Ovary (tissue), 9 donors: Measurements from ENCODE around the gene VWA5B2. TPM values are rescaled to one million over a fixed set of nuclear protein-coding genes. Genes with fewer than 3 reads are reported as not detected.
A peak's percentile ranks its signal among the peaks of the same experiment; 100 is the strongest.

Experiments used
- DNase-seq, 5 donors: peaks; one replicate each; pipeline ENCODE4 v3.0.0-alpha.2; 2019 to 2020
- H3K27ac ChIP-seq, 2 donors: fragments of 200-600 bp; one replicate each; pipeline versions ENCODE4 v1.5.1 to v1.8.0; 2019 to 2022
- H3K27me3 ChIP-seq: fragments of 200-600 bp; one replicate; pipeline ENCODE4 v1.8.0; 2022
- H3K36me3 ChIP-seq: fragments of 200-600 bp; sonication (generic); one replicate; pipeline ENCODE4 v1.5.1; 2019
- H3K4me1 ChIP-seq: one replicate; pipeline ENCODE4 v1.8.1; 2013; ENCODE audit warnings: mild to moderate bottlenecking, moderate library complexity; ENCODE audit not compliant: insufficient read depth
- H3K4me3 ChIP-seq: fragments of 200-600 bp; sonication (generic); one replicate; pipeline ENCODE4 v1.5.1; 2017
- H3K9me3 ChIP-seq, 2 donors: fragments of 200-600 bp in 1 of 2; sonication (generic) in 1 of 2; one replicate each; pipeline versions ENCODE4 v1.5.1 to v1.8.1; 2013 to 2019; ENCODE audit warnings: mild to moderate bottlenecking in 1 of 2, moderate library complexity in 1 of 2
- EP300 ChIP-seq: sonication (generic); formaldehyde crosslinking; IDR thresholded peaks from one replicate; pipeline ENCODE4 v1.6.1; 2017; ENCODE audit warnings: antibody characterized with exemption
- POLR2A ChIP-seq: fragments of 450-650 bp; IDR thresholded peaks from one replicate; pipeline ENCODE4 v1.6.1; 2017; ENCODE audit warnings: antibody characterized with exemption, mild to moderate bottlenecking, moderate library complexity
- WGBS, 3 donors: extraction: QIAGEN DNeasy Blood & Tissue Kit in 1 of 3; methylation state at CpG; one replicate each; pipeline versions ENCODE4 v1.1.5 to v1.1.7; 2013 to 2017; 5-methylcytosine and 5-hydroxymethylcytosine counted together
- intact Hi-C, 4 donors: fragments of 100-400 bp; cut with DNase I; formaldehyde crosslinking; loops; one replicate each; pipeline versions ENCODE4 v1.11.0 to v1.15.1; 2022 to 2023
- polyA plus RNA-seq, 2 donors: library from polyadenylated mRNA; stranded (reverse); fragments of 200-250 nt in 1 of 2; fragments of 350-450 nt in 1 of 2; fragmentation: Illumina TruSeq in 1 of 2; extraction: RNeasy Lipid Tissue Mini Kit (QIAGEN cat#74804) in 1 of 2; gene quantifications; one replicate each; pipeline ENCODE4 v1.2.3, GENCODE V29; 2013 to 2014
- total RNA-seq, 7 donors: library from RNA; depleted of rRNA in 2 of 7; stranded (reverse); fragments of >200 nt in 2 of 7; fragmentation: NEBNext Ultra II Directional in 3 of 7; extraction: Animal tissue kit (Norgen Biotek cat#: 25700) in 3 of 7; gene quantifications; one replicate each; pipeline versions ENCODE4 v1.1.0 to v1.2.4, GENCODE V29; 2016 to 2023
- TF ChIP-seq, protein P1 (sequence below), 3 donors: fragments of 450-650 bp in 2 of 3; fragments of 200-600 bp in 1 of 3; IDR thresholded peaks; one replicate each; pipeline versions ENCODE4 v1.5.1 to v1.8.0; 2016 to 2022; ENCODE audit warnings: antibody characterized with exemption in 3 of 3, mild to moderate bottlenecking in 1 of 3
- donor health status: DM: no; HTN: no; CAD: no; lungs with moderate emphysema.
- donor health status: DM: no; HTN: no; CAD: no.
- donor health status: Bipolar disorder and iron deficiency.
- donor health status: DM: yes; HTN: yes; CAD: no.
- donor health status: DM: no; HTN: no; CAD: no.
- donor health status: DM: yes; HTN: yes; CAD: no.

Gene VWA5B2
- total and polyA plus RNA-seq, 9 donors = 0.15 to 5.9 (median 0.48) TPM; not detected in 1

DNA sequence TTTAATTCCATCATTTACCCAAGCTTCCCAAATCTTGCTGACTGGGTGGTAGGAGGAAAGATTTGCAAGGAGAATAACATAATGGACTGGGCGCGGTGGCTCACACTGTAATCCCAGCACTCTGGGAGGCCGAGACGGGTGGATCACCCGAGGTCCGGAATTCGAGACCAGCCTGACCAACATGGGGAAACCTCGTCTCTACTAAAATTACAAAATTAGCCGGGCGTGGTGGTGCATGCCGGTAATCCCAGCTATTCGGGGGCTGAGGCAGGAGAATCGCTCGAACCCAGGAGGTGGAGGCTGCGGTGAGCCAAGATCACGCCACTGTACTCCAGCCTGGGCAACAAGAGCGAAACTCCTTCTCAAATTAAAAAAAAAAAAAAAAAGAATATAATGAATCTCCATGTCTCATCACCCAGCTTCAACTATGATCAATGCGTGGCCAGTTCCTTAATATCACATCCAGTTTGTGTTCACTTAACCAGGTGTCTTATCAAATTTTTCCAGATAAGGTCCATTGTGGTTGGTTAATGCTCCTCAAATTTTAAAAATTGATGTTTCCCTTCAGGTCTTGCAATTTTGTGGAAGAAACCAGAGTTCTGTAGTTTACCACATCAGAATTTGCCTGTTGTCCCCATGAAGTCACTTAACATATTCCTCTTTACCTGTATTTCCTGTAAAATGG lies 44.7 kb upstream of the VWA5B2 start:
- Histone ChIP-seq H3K4me3 (no peak overlapping the region), H3K36me3 (no peaks in the 10 kb centered on the region), H3K9me3 (no peaks in the 10 kb centered on the region), H3K4me1 (peaks cover 4% of the 10 kb centered on the region), H3K27ac (peak overlapping the region in 1 of 2 donors; percentile 73), H3K27me3 (no peaks in the 10 kb centered on the region)
- no peak for DNase-seq
- 92 to 95% (median 93%) methylated on average over 18 of the region's 18 CpGs for WGBS, 3 donors
- intact Hi-C loops = loop anchor here in 3 of 4 donors (5.0 to 10.0 kb wide), 3 partner anchors 63 to 302 kb away; partner anchors contain the start of genes ALG3 (in 2 of the 3), EEF1AKMT4 (in 2 of the 3) and PARL (in 1 of the 3)
- TF ChIP-seq EP300 (no peak), POLR2A (no peak)
- TF ChIP-seq, protein P1, sequence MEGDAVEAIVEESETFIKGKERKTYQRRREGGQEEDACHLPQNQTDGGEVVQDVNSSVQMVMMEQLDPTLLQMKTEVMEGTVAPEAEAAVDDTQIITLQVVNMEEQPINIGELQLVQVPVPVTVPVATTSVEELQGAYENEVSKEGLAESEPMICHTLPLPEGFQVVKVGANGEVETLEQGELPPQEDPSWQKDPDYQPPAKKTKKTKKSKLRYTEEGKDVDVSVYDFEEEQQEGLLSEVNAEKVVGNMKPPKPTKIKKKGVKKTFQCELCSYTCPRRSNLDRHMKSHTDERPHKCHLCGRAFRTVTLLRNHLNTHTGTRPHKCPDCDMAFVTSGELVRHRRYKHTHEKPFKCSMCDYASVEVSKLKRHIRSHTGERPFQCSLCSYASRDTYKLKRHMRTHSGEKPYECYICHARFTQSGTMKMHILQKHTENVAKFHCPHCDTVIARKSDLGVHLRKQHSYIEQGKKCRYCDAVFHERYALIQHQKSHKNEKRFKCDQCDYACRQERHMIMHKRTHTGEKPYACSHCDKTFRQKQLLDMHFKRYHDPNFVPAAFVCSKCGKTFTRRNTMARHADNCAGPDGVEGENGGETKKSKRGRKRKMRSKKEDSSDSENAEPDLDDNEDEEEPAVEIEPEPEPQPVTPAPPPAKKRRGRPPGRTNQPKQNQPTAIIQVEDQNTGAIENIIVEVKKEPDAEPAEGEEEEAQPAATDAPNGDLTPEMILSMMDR (IDR thresholded peaks at IDR 0.05) = no peak

DNA sequence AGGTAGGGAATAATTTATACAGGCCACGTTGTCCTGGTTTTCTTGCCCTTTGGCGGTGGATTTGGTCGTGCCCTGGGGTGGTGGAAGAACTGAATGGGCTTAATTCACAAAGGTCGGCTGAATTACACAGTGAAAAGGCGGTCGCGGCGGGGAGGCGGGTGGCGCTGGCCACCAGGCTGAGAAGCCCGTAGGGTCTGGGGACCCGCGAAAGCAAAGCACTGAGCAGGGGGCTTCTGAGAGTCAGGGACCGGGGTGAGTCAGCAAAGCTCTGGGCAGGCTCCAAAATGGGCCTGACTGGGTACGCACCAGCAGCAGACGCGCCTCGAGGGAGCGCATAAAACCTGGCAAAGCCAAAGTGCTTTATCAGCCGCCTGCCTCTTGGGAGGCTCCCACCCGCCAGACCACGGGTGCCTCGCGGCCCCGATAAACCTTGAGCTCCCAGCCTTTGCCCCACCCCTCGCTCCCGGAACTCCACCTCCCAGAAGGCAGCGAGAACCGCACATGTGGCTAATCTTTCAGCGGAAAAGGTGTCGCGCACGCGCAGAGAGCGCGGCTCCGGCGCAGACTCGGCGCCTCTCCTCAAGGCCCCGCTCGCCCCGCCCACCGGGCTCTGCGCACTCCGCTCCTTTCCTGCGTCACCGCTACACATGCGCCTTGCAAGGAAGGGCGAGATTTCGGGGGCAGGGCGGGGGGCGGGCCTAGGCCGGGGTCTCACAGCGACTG lies 43.8 kb upstream of the VWA5B2 start:
- intact Hi-C loops = loop anchor here (2.0 to 10.0 kb wide), 4 partner anchors 55 to 303 kb away; partner anchors contain the start of genes ALG3 (in 2 of the 4), EEF1AKMT4 (in 2 of the 4) and PARL (in 1 of the 4)
- Histone ChIP-seq H3K27me3 (no peaks in the 10 kb centered on the region), H3K4me3 (peak overlapping the region; percentile 85), H3K27ac (peak overlapping the region; percentile 55 to 73), H3K36me3 (no peaks in the 10 kb centered on the region), H3K9me3 (no peaks in the 10 kb centered on the region), H3K4me1 (peaks cover 4% of the 10 kb centered on the region)
- DNase-seq = peak; percentile 99 to 100 (median 99)
- WGBS, 3 donors = 2 to 3% (median 2%) methylated on average over 55 of the region's 55 CpGs
- TF ChIP-seq EP300 = no peak

DNA sequence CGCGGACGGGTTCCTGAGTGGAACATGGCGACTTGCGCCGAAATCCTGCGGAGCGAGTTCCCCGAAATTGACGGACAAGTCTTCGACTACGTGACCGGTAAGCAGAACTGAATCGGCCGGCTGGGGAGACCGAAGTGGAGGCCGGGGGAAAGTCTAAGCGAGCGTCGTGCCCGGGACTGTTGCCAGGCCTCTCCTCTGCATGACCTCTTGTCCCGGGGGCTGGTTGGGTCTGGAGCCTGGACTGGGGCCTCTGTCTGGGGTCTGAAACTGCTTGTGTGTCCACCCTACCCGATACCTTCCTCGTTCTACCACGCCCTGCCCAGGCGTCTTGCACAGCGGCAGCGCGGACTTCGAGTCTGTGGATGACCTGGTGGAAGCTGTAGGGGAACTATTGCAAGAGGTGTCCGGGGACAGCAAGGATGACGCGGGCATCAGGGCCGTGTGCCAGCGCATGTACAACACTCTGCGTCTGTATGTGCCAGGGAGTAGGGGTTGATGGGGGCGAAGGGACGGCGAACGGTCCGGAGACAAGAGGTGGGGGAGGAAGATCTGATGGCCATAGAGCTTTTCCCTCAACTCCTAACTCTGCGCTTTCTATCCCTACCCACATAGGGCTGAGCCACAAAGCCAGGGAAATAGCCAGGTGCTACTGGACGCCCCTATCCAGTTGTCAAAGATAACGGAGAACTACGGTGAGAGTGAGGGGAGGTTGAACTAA lies 43.0 kb upstream of the VWA5B2 start, which contains the start of gene ABCF3:
Gene ABCF3, plus strand, starts transcription at position 16 of the 718 bp plus-strand sequence. Its CDS starts 9 bp downstream, at position 25.
- DNase-seq = peak in 1 of 5 donors; percentile 75
- TF ChIP-seq, protein P1 (IDR thresholded peaks at IDR 0.05) = no peak
- TF ChIP-seq POLR2A (peak; percentile 68), EP300 (no peak)
- H3K4me1 ChIP-seq = peaks cover 4% of the 10 kb centered on the region
- H3K27ac ChIP-seq = peak within 1 kb of the TSS; percentile 55 to 73
- peak within 1 kb of the TSS; percentile 85 for H3K4me3 ChIP-seq
- no peaks in the 10 kb centered on the region for H3K9me3 ChIP-seq
- WGBS, 3 donors = 0 to 1% (median 0%) methylated on average over 36 to 45 of the region's 45 CpGs
- H3K27me3 ChIP-seq = no peaks in the 10 kb centered on the region
- intact Hi-C loops = loop anchor here (2.0 to 10.0 kb wide), 4 partner anchors 54 to 304 kb away; partner anchors contain the start of genes ALG3 (in 2 of the 4), EEF1AKMT4 (in 2 of the 4) and PARL (in 1 of the 4)
- no peaks in the 10 kb centered on the region for H3K36me3 ChIP-seq

DNA sequence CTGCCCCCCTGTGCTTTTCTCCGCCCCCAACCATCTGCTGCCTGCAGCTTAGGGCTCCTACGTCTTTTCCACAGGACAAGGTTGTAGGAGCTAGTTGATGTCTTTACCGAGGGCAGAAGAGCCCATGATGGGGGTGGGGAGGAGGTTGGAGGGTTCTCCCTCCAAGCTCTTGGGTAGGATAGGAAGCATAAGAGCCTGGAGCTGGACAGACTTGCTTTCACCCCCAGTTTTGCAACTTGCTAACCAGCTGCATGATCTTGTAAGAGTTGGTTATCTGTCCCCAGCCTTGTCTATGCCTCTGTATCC lies 42.5 kb upstream of the VWA5B2 start:
- Histone ChIP-seq H3K36me3 (no peaks in the 10 kb centered on the region), H3K4me3 (peak overlapping the region; percentile 85), H3K9me3 (no peaks in the 10 kb centered on the region), H3K4me1 (peaks cover 4% of the 10 kb centered on the region), H3K27ac (no peak overlapping the region), H3K27me3 (no peaks in the 10 kb centered on the region)
- no peak for DNase-seq
- TF ChIP-seq EP300 (no peak), POLR2A (no peak)
- TF ChIP-seq, protein P1 (IDR thresholded peaks at IDR 0.05) = no peak
- intact Hi-C loops = loop anchor here (2.0 to 10.0 kb wide), 4 partner anchors 54 to 305 kb away; partner anchors contain the start of genes ALG3 (in 2 of the 4), EEF1AKMT4 (in 2 of the 4) and PARL (in 1 of the 4)
- WGBS, 3 donors = 2 to 10% (median 4%) methylated on average over 3 of the region's 3 CpGs
